ENCODE data around the gene OMG.
A peak's percentile ranks its signal among the peaks of the same experiment; 100 is the strongest.
"Not testable (repeated sequence)": the region's sequence is repeated elsewhere in the genome, so short reads cannot be mapped to it uniquely, and the experiment has no call there.

OMG gene

DNA sequence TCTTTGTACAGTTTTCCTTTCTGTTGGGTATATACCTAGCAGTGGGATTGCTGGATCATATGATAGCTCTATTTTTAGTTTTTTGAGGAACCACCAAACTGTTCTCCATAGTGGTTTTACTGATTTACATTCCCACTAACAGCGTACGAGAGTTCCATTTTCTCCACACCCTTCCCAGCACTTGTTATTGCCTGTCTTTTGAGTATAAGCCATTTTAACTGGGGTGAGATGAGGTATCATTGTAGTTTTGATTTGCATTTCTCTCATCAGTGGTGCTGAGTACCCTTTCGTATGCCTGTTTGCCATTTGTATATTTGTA is 17.7 kb upstream of the OMG start:
- H3K4me3 ChIP-seq (ENCODE audit: low read length) = no peak overlapping the region
- TF ChIP-seq, protein P1, sequence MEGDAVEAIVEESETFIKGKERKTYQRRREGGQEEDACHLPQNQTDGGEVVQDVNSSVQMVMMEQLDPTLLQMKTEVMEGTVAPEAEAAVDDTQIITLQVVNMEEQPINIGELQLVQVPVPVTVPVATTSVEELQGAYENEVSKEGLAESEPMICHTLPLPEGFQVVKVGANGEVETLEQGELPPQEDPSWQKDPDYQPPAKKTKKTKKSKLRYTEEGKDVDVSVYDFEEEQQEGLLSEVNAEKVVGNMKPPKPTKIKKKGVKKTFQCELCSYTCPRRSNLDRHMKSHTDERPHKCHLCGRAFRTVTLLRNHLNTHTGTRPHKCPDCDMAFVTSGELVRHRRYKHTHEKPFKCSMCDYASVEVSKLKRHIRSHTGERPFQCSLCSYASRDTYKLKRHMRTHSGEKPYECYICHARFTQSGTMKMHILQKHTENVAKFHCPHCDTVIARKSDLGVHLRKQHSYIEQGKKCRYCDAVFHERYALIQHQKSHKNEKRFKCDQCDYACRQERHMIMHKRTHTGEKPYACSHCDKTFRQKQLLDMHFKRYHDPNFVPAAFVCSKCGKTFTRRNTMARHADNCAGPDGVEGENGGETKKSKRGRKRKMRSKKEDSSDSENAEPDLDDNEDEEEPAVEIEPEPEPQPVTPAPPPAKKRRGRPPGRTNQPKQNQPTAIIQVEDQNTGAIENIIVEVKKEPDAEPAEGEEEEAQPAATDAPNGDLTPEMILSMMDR (conservative IDR thresholded peaks at IDR 0.05; ENCODE audit: low read length) = no peak
- DNase-seq (ENCODE audit: low read depth) = no peak

DNA sequence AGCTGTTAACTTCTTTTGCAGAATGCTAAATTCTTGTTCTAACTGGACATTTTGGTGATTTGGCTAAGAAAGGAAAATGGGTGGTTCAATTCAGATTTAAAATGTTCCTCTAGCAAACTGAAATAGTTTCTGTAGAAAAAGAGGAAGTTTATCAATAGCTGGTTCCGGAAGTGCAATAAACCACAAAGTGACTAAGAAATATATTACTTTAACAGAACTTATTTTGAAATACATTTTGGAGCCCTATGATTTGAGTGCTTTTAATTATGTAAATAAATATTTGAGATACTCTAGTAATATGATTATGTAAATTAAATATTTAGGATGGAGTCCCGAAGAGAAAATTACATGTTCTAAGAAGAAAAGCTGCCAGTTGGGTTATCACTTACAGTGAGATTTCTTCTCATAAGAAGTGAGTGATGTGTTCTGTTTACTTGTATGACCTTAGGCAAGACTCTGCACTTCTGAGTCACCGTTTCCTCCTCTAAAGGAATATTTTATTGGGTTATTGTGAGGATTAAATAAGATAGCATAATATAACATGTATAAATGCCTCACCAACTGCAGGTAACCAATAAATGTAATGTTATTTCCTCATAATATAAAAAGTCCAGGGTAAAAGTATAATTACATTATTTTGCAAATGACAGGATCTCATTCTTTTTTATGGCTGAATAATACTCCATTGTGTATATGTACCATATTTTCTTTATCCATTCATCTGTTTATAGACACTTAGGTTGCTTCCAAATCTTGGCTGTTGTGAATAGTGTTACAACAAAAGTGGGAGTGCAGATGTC is 17.1 kb upstream of the OMG start, which contains the start of gene EVI2B:
TSS of gene EVI2B (minus strand) at position 73 of the 800 bp plus-strand sequence. CDS start 8,445 bp downstream, outside the sequence.
- peak; percentile 45 for DNase-seq (ENCODE audit: low read depth)
- H3K4me3 ChIP-seq (ENCODE audit: low read length) = no peak within 1 kb of the TSS
- TF ChIP-seq, protein P1 (conservative IDR thresholded peaks at IDR 0.05; ENCODE audit: low read length) = no peak

DNA sequence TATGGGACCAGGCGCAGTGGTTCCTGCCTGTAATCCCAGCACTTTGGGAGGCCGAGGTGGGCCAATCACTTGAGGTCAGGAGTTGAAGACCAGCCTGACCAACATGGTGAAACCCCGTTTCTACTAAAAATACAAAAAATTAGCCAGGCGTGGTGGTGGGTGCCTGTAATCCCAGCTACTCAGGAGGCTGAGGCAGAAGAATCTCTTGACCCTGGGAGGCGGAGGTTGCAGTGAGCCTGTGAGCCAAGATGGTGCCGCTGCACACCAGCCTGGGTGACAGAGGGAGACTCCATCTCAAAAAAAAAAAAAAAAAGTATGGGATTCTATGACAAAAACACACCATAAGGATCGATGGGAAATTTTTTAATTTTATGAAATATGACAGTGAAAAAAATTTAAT is 15.2 kb upstream of the OMG start:
- H3K4me3 ChIP-seq (ENCODE audit: low read length); DNase-seq (ENCODE audit: low read depth): not testable (repeated sequence)

DNA sequence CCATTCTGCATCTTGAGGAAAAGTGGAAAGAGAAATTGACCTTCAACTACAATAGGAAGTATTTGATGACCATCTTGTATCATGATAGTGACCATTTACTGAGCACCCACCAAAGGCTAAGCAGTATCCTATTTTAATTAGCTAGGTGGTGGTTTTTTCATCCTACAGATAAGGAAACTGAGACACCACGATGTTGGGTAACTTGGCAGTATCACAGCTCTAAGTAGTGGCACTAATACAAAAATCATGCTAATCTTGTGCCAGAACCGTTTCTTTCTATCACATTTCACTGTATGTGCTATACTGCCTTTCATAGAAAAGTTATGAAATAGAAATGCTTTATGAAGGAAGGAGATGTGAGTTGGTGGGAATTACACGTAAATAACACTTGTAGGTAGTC is 14.5 kb upstream of the OMG start:
- no peak overlapping the region for H3K4me3 ChIP-seq (ENCODE audit: low read length)
- TF ChIP-seq, protein P1 (conservative IDR thresholded peaks at IDR 0.05; ENCODE audit: low read length) = no peak
- no peak for DNase-seq (ENCODE audit: low read depth)

DNA sequence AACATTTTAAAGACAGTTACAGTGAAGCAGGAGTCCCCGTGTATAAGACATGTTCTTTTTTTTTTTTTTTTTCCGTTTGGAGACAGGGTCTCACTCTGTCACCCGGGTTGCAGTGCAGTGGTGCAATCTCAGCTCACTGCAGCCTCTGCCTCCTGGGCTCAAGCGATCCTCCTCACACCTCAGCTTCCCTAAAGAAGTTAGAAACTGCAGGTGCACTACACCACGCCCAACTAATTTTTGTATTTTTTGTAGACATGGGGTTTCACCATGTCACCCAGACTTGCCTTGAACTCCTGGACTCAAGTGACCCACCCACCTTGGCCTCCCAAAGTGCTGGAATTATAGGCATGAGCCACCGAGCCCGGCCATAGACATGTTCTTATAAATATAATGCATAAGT is 13.8 kb upstream of the OMG start:
- H3K4me3 ChIP-seq (ENCODE audit: low read length) = no peak overlapping the region
- no peak for DNase-seq (ENCODE audit: low read depth)
- TF ChIP-seq, protein P1 (conservative IDR thresholded peaks at IDR 0.05; ENCODE audit: low read length) = no peak

DNA sequence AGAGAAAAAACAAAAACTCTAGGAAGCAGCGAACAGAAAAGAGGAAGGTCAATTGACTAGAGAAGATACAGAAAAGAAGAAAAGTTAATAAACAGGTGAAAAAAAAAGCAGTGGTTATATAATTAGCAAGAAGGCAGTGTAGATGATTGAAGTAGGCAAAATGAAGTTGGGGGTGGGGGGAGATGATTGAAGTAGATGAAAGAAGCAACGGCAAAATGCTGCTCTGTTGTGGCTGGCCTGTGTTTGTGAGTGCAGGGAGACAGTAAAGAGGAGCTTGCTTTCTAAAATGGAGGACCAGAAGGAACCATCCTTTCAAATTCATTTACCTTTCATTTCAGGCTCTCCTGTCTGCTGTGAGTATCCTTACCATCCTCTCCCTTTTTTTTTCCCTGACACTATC is 13.2 kb upstream of the OMG start:
- TF ChIP-seq, protein P1 (conservative IDR thresholded peaks at IDR 0.05; ENCODE audit: low read length) = no peak
- no peak overlapping the region for H3K4me3 ChIP-seq (ENCODE audit: low read length)
- no peak for DNase-seq (ENCODE audit: low read depth)

DNA sequence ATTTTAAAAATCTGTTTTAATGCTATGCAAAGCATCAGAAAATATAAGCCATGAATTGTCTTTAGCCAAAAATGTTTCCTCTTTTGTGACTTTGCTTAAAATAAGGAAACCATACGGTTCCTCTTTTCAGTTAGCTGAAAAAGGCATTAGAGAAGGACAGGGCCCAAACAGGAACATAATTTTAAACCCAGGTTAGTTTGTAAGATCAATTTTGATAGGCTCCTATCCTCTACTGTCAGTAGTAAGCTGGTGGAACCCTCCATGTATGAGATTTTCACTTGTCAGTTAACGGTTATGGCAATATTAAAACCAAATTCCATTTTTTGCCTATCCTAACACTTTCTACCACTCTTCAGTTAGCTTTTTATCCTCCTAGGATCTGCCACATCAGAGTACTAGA is 12.5 kb upstream of the OMG start:
- TF ChIP-seq, protein P1 (conservative IDR thresholded peaks at IDR 0.05; ENCODE audit: low read length) = no peak
- H3K4me3 ChIP-seq (ENCODE audit: low read length) = no peak overlapping the region
- DNase-seq (ENCODE audit: low read depth) = no peak

All from AG10803 (cell line).